Fibroblast of skin of right biceps (primary cell): ENCODE measurements around the gene PAX7.

Source experiments
- DNase-seq: peaks from one replicate; pipeline ENCODE4 v3.0.0-alpha.2; 2013

The PAX7 gene

GRCh38 chr1:18619467-18619835 lies 11.2 kb upstream of the PAX7 start:
- no peak for DNase-seq

DNA sequence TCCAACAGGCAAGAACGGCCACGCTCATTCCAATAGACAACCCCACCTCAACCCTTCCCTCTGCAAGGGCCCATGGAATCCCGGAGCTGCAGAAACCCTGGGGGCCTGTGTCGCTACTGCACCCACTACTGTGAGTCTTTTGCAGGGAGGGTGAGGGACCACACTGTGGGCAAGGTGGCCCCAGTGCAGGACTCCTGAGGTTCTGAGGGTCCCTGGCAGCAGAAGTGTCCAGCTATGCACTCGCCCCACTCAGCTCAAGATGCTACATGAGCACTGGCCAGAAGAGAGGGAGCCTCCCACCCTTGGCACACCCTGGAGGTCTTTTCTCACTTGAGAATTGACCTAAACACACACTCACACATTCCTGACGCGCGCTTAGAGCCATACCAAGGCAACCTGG lies 2.1 kb upstream of the PAX7 start:
- no peak for DNase-seq

DNA sequence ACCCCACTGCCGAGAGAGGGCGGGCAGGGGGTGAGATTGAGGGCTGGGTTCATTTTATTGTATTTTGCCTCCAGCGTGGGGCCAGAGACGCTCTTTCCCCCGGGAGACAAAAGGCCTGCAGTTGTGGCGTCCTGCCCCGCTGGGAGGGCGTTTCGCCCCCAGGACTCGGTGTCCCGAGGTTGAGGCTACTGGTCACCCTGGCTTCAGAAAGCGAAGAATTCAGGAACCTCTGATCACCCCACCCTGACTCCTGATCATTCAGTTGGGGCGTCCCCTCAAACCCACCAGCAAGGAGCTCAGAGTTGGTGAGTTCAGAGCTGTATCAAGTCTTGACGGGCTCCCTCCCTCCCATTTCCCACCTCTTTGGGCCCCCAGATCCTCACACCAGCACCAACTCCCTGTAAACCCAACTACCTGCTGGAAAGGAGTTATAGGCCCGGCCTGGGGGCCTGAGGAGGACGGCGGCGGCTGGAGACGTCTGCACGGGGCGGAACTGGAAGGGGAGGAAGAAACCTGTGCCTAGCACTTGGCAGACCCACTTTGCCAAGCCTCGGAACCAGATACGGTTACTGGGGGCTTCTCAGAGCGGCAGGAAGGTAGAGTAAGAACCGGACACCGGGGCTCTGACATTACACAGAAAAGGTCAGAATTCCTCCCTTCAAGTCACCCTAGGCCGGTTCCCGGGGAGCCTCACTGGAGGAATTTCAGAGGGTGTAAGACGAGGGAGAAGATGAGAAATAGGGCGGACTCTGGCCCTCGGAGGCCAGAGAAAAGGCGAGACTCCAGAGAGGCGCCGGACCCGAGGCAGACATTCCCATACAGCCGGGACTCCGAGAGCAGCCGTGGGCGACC lies 761 bp upstream of the PAX7 start:
- DNase-seq, result no peak

- no peak for DNase-seq
Observed at GRCh38 chr1:18631496-18632217, 1.0 kb downstream of the PAX7 start.

GRCh38 chr1:18632218-18632588 lies 1.6 kb downstream of the PAX7 start:
- DNase-seq, result no peak

DNA sequence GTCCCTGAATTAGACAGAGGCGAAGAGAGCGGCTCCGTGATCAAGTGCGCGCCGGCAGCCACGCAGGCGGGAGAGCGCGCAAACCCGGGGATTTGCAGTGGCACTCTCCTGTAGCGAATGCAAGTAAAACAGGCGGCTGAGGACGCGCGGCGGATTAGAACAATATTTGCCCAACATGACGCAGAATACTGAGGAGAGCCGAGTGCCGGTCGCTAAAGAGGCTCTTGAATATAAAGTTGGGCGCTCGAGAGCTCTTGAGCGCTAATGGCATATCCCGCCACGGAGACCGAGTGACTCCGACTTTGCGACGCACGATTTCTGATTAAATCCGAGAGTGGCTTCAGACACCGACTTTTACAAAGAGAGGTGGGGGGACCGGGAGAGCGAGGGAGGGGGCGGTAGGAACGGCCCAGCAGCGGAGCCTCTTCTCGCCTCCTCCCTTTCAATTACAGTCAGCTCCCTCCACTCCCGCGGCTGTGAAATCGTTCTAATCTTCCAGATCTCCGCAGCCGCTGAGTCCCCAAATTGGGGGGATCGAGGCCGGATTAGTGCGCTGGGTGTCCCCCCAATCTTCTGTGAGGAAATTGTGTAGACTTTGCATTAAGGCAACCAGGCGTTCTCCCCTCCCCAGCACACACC lies 2.3 kb downstream of the PAX7 start:
- no peak for DNase-seq

DNA sequence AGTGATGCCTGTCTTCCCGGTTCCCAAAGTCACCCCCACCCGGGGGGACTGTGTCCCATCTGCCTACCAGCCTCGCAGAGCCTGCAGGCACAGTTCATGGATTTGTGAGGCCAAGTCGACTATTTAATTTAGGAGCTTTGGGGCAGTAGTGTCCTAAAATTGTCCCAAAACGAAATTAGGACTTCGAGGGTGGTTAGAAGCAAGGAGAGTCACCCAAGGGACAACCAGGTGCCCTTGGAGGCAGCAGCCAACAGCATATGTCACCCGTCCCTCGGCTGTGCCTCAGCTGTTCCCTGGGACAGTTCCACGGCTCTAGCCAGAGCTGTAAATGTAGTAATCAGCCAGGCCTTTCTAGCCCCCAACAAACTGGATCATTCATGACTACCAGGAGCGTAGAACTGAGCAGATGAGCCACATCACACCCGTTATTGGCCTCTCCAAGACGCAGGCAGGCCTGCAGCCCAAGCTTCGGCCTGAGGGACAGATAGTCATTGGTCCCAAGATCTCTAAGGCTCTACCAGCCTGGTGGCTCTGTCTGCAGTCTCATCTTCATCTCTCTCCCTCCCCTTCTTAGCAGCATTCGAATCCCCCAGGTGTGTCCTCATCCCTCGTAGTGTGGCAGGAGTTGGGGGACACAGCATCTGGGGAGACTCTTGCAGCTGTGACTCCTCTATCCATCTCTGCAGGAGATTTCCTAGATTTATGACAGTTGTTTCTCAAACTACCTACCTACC lies 2.9 kb downstream of the PAX7 start:
- DNase-seq, result no peak

- DNase-seq, result no peak
Observed at GRCh38 chr1:18634276-18634675, 3.6 kb downstream of the PAX7 start.

GRCh38 chr1:18635070-18635577 lies 4.5 kb downstream of the PAX7 start:
- no peak for DNase-seq

DNA sequence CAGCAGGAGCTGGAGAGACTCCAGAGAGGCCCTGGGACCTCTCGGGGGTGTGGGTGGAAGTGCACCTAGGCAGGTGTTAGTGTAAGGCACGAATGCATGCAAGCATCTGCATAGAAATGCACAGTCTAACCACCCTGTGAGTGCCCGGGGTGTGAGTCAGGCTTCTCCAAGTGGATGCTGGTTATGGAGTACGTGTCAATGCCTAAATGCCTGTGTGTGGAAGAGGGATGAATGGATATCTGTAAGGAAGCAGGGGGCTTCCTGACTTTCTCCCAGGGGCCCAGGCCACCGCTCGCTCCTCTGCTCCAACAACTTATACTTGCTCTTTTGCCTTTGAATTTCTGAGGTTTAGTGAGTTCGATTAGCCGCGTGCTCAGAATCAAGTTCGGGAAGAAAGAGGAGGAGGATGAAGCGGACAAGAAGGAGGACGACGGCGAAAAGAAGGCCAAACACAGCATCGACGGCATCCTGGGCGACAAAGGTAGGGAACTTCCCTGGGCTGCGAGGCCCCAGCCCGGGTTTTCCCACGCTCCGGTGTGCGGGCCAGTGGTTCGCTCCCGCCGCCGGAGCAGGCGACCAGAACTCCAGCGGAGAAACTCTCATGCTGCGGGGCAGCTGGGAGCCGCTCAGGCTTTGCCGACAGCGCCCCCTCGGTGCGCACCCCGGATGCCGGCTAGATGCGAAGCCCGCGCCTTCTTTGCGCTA lies 5.4 kb downstream of the PAX7 start:
- peak; percentile 3 for DNase-seq

GRCh38 chr1:18636596-18637508 lies 6.2 kb downstream of the PAX7 start:
- DNase-seq, result no peak

DNA sequence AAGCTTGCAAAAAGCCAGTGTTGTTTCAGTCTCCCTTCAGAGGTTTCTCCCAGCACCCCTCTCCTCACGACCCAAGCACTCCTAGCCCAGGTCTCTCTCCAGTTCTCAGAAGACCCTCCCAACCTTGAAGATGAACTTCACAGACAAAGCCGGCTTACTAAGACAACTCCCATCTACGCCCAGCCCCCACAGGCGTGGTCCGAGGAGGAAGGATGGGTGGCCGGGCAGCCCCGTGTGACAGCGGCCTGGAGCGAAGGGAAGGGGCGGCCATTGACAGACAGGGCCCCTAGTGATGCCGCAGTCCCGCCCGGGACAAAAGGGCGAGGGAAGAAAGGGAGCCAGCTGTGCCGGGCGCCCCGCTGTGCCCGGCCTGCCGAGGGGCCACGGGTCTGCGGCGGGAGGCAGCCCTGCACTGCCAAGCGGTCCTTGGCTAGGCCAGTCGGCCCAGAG lies 6.9 kb downstream of the PAX7 start:
- no peak for DNase-seq

DNA sequence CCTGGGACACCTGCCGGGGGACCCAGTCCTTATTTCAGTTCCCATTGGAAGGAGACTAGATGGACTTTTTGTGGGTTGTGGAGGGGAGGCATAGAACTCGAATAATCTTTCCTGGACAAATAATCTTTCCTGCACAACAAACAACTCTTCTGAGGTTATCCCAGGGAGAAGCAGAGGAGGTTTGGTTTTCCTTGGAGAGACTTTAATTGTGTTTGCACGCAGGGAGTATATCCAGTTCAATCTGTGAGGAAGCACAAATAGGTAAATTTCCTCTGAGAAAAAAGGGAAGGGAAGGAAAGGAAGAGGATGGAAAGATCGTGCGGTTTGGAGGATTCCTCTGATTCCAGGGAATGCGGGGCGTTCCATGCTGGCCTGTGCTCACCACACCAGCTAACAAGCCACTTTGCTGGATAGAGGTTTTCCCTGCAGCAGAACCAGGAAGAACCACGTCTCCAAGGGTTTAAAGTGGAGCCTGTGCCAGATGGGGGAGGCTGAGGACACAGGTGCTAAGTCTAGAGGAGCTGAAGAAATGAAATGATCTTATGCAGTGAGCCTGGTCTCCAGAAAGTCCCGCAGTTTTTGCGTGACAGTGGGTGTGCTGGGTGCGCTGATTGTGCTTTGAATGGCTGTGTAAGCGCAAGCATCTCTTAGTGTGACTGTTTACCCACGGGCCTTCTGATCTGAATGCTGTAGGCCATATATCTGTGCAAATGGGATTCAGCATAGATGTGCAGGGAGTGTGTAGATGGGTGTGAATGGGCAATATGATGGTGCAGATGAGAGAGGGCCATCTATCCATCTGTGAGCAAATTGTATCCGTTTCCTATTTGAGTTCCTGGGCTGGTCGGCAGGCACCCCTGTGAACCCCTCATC lies 7.6 kb downstream of the PAX7 start:
- no peak for DNase-seq

GRCh38 chr1:18638835-18639364 lies 8.3 kb downstream of the PAX7 start:
- no peak for DNase-seq

GRCh38 chr1:18639368-18640055 lies 8.9 kb downstream of the PAX7 start:
- DNase-seq, result no peak

DNA sequence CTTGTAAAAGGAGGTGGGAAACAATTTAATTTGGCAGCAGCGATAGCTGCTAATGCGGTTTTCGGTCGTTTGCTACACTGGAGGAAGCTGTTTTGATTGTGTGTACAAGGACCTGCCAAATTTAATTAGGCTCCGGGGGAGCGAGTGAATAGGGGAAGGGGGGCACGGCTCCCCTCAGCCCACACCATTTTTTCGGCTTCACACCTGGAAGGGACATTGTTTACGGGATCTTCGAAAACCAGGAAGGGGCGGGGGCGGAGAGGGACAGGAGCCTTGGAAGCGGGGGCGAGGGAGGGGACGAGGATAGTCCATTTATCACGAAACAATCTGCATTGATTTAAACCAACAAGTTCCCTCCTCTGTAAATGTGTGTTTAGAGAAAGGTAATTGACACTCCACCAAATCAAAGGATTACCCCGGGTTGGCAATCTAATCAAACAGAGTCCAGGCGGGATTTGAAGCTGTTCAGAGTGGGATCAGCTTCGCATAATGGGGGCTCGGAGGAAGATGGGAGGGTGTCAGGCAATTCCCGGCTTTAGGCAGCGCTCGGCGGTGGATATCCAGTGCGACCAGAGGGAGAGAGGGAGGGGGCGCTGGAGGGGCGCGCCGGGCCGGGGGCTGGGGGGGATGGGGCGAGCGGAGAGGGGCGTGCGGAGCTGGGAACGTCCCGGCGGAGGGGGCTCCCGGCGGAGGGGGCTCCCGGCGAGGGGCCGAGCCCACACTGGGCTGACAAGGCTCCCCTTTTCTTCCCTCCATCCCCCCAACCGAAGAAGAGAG lies 9.8 kb downstream of the PAX7 start:
- no peak for DNase-seq

DNA sequence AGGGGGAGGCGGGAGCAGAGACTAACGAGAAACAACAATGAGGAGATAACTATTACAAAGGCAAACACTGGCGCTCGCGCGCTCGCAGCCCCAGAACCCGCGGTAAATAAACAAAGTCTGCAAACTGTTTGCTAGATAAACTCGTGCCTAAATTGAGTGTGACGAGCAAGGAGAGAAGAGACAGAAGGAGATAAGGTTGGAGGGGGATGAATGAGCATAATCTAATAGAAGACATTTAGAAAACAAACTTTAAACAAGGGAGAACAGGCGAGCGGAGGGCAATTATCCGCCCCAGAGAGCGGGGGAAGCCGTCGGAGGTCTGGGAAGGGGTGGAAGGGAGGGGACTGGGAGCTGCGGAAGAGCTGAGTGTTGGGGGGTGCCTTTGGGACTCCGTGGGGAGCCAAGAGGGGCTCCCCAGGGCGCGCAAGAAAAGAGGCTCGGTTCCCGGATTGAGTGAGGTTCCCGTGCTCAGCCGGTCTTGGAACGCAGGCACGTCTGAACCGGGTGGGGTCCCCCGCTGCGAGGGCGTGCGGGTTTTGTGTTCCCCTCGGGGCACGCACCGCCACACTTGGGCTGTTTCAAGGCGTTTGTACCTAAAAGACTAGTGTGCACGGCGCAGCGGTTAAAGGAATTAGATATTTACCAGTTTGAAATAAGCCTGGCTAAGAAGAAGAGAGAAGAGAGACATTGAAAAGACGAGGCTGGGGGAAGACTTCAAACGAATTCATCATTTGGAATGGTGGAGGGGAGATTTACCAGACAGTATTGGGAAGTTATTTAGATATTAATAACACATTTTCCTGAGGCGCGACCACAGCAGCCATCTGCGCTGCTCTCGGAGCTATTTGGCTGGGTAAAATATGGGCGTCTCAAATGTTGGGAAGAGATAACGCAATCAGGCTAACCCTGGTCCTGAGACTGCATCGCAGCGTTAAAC lies 10.6 kb downstream of the PAX7 start:
- no peak for DNase-seq
